A549 (cell line): ENCODE measurements around the gene VIPR2.

Experiments used
- HOXA7 ChIP-seq: fragments of 250-450 bp; sonication (Bioruptor Pico); IDR thresholded peaks from 2 replicates; pipeline ENCODE4 v1.5.0; 2020; ENCODE audit warnings: mild to moderate bottlenecking, moderate library complexity
- MAFK ChIP-seq: fragments of 450-650 bp; IDR thresholded peaks from 2 replicates; pipeline ENCODE4 v1.6.1; 2014; ENCODE audit not compliant: partially characterized antibody
- MYC ChIP-seq: IDR thresholded peaks from 2 replicates; pipeline ENCODE4 v1.6.1; 2012; ENCODE audit warnings: mild to moderate bottlenecking, inconsistent platforms, low read length, improper control_type of control experiment, borderline replicate concordance
- NR3C1 ChIP-seq: fragments of >200 bp; sonication (Bioruptor Twin); formaldehyde crosslinking; IDR thresholded peaks from 3 replicates; pipeline ENCODE4 v1.6.1; 2017
- PBX3 ChIP-seq: IDR thresholded peaks from 2 replicates; pipeline ENCODE4 v1.6.1; 2012
- POLR2A ChIP-seq: IDR thresholded peaks from 2 replicates; pipeline ENCODE4 v1.6.1; 2012; ENCODE audit warnings: mild to moderate bottlenecking, low read length
- POLR2AphosphoS2 ChIP-seq: conservative IDR thresholded peaks from 2 replicates; pipeline ENCODE4 v1.6.1; 2012; ENCODE audit warnings: low read length, improper control_type of control experiment, inconsistent platforms
- RFX5 ChIP-seq: fragments of 450-650 bp; IDR thresholded peaks from 2 replicates; pipeline ENCODE4 v1.7.1; 2014; ENCODE audit warnings: antibody characterized with exemption, mild to moderate bottlenecking, moderate library complexity
- RNF2 ChIP-seq: fragments of 200-600 bp; sonication (generic); IDR thresholded peaks from 2 replicates; pipeline ENCODE4 v1.6.1; 2016; ENCODE audit warnings: low read depth, mild to moderate bottlenecking, antibody characterized with exemption, moderate library complexity, borderline replicate concordance
- TF ChIP-seq, protein P1 (sequence below): fragments of >200 bp; sonication (Bioruptor Twin); formaldehyde crosslinking; IDR thresholded peaks from 3 replicates; pipeline ENCODE4 v1.5.1; 2016

DNA sequence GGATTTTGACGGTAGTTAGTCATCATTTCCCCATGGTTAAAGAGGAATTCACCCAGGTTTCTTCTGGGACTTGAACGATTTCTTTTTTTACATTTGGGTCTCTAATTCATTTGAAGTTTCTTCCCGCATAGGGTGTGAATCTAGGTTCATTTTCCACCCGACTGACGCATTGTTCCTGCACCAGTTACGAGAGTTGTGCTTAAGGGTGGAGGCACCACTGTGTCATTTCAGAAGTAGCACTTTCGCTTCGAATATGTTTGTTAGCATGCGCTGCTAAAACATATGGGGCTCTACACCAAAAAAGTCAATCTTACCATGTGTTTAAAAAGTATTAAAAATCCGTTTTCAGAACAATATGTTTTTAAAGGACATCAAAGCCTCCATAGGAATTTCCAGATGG, 140.3 kb downstream of the VIPR2 start:
- TF ChIP-seq HOXA7 (CRISPR knock-in tag) (no peak), PBX3 (no peak), RNF2 (no peak), MAFK (no peak), POLR2A (no peak), MYC (no peak), POLR2AphosphoS2 (no peak), NR3C1 (no peak), RFX5 (no peak)
- TF ChIP-seq, protein P1, sequence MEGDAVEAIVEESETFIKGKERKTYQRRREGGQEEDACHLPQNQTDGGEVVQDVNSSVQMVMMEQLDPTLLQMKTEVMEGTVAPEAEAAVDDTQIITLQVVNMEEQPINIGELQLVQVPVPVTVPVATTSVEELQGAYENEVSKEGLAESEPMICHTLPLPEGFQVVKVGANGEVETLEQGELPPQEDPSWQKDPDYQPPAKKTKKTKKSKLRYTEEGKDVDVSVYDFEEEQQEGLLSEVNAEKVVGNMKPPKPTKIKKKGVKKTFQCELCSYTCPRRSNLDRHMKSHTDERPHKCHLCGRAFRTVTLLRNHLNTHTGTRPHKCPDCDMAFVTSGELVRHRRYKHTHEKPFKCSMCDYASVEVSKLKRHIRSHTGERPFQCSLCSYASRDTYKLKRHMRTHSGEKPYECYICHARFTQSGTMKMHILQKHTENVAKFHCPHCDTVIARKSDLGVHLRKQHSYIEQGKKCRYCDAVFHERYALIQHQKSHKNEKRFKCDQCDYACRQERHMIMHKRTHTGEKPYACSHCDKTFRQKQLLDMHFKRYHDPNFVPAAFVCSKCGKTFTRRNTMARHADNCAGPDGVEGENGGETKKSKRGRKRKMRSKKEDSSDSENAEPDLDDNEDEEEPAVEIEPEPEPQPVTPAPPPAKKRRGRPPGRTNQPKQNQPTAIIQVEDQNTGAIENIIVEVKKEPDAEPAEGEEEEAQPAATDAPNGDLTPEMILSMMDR: no peak
